Upper lobe of left lung (tissue), 6 donors: ENCODE measurements around the gene B3GNT9. TPM values are rescaled to one million over a fixed set of nuclear protein-coding genes. Genes with fewer than 3 reads are reported as not detected.

ENCODE experiments used
- ATAC-seq, 2 donors: fragments of 200-7000 bp; cut with Tn5 transposase; one replicate each; pipeline ENCODE4 v1.9.1; 2022; ENCODE audit warnings: mild to moderate bottlenecking in 2 of 2, moderate library complexity in 2 of 2; ENCODE audit not compliant: low FRiP score in 2 of 2
- DNase-seq, 2 donors: peaks; one replicate each; pipeline ENCODE4 v3.0.0-alpha.2; 2019 to 2020
- H3K27ac ChIP-seq, 4 donors: fragments of 200-600 bp; sonication (generic); one replicate each; pipeline ENCODE4 v1.5.1; 2016 to 2019
- H3K27me3 ChIP-seq, 4 donors: fragments of 200-600 bp; sonication (generic); one replicate each; pipeline ENCODE4 v1.5.1; 2017 to 2019
- H3K36me3 ChIP-seq, 4 donors: fragments of 200-600 bp; sonication (generic); one replicate each; pipeline ENCODE4 v1.5.1; 2016 to 2019
- H3K4me1 ChIP-seq, 4 donors: fragments of 200-600 bp; sonication (generic); one replicate each; pipeline ENCODE4 v1.5.1; 2018 to 2019
- H3K4me3 ChIP-seq, 4 donors: fragments of 200-600 bp; sonication (generic); one replicate each; pipeline ENCODE4 v1.5.1; 2017 to 2019; ENCODE audit warnings: mild to moderate bottlenecking in 2 of 4, moderate library complexity in 1 of 4
- H3K9me3 ChIP-seq, 4 donors: fragments of 200-600 bp; sonication (generic); one replicate each; pipeline ENCODE4 v1.5.1; 2018 to 2019
- CTCF ChIP-seq, 6 experiments: fragments of 450-650 bp in 4 of 6; fragments of 200-600 bp in 2 of 6; sonication (generic) in 2 of 6; IDR thresholded peaks; one replicate each; pipeline ENCODE4 v1.5.1; 2016 to 2019; ENCODE audit warnings: antibody characterized with exemption in 6 of 6
- EP300 ChIP-seq, 4 donors: sonication (generic); formaldehyde crosslinking; IDR thresholded peaks; one replicate each; pipeline ENCODE4 v1.5.1; 2017; ENCODE audit warnings: antibody characterized with exemption in 4 of 4, control low read depth in 2 of 4
- POLR2A ChIP-seq, 4 donors: fragments of 450-650 bp; IDR thresholded peaks; one replicate each; pipeline ENCODE4 v1.5.1; 2016 to 2017; ENCODE audit warnings: antibody characterized with exemption in 4 of 4, mild to moderate bottlenecking in 2 of 4
- POLR2AphosphoS5 ChIP-seq, 2 donors: sonication (generic); formaldehyde crosslinking; IDR thresholded peaks; one replicate each; pipeline ENCODE4 v1.5.1; 2017; ENCODE audit warnings: antibody characterized with exemption in 2 of 2
- WGBS, 2 donors: methylation state at CpG; one replicate each; pipeline ENCODE4 v1.1.5; 2017 to 2018; 5-methylcytosine and 5-hydroxymethylcytosine counted together
- total RNA-seq, 6 donors: library from RNA; depleted of rRNA in 4 of 6; stranded (reverse); fragments of >200 nt in 4 of 6; gene quantifications; one replicate each; pipeline versions ENCODE4 v1.1.0 to v1.2.1, GENCODE V29; 2016 to 2021
- donor health status: DM: no; HTN: no; CAD: no; lungs with moderate emphysema.
- donor health status: DM: no; HTN: yes; CAD: no; lungs with severe emphysema.

The B3GNT9 gene
- total RNA-seq, 6 donors from 2014 or later = 6.3 to 20.8 (median 17.7) TPM

GRCh38 chr16:67198238-67198734, 47.5 kb upstream of the B3GNT9 start:
- Histone ChIP-seq H3K27me3 (no peaks in the 10 kb centered on the region), H3K4me3 (no peak overlapping the region), H3K9me3 (no peaks in the 10 kb centered on the region), H3K27ac (peak overlapping the region in 3 of 4 donors; percentile 17 to 78 (median 73)), H3K36me3 (peaks cover 30 to 96% (median 85%) of the 10 kb centered on the region in 4 donors), H3K4me1 (peaks cover 21 to 47% (median 24%) of the 10 kb centered on the region in 4 donors)
- 30 to 46% methylated on average over 9 to 10 of the region's 12 CpGs for WGBS, 2 donors
- TF ChIP-seq POLR2A (IDR thresholded peaks at IDR 0.05) (no peak), CTCF (IDR thresholded peaks at IDR 0.05) (peak; percentile 52 to 88 (median 72)), EP300 (IDR thresholded peaks at IDR 0.05) (no peak), POLR2AphosphoS5 (IDR thresholded peaks at IDR 0.05) (no peak)
- DNase-seq (peak; percentile 74), ATAC-seq (peak; percentile 49 to 78)

GRCh38 chr16:67197704-67198103, 46.9 kb upstream of the B3GNT9 start:
- peaks cover 26 to 53% (median 30%) of the 10 kb centered on the region in 4 donors for H3K4me1 ChIP-seq
- WGBS, 2 donors = 75 to 78% methylated on average over 6 of the region's 6 CpGs
- H3K27ac ChIP-seq = peak overlapping the region in 3 of 4 donors; percentile 17 to 78 (median 73)
- H3K9me3 ChIP-seq = no peaks in the 10 kb centered on the region
- no peaks in the 10 kb centered on the region for H3K27me3 ChIP-seq
- TF ChIP-seq EP300 (IDR thresholded peaks at IDR 0.05) (no peak), CTCF (IDR thresholded peaks at IDR 0.05) (no peak), POLR2AphosphoS5 (IDR thresholded peaks at IDR 0.05) (no peak), POLR2A (IDR thresholded peaks at IDR 0.05) (no peak)
- H3K4me3 ChIP-seq = no peak overlapping the region
- no peak for ATAC-seq
- peaks cover 26 to 93% (median 80%) of the 10 kb centered on the region in 4 donors for H3K36me3 ChIP-seq
- DNase-seq = no peak

GRCh38 chr16:67196881-67197280, 46.1 kb upstream of the B3GNT9 start:
- WGBS, 2 donors = 89 to 100% methylated on average over 1 of the region's 1 CpG

GRCh38 chr16:67195676-67196075, 44.9 kb upstream of the B3GNT9 start:
- no peak overlapping the region for H3K4me3 ChIP-seq
- DNase-seq = no peak
- peaks cover 18 to 74% (median 62%) of the 10 kb centered on the region in 4 donors for H3K36me3 ChIP-seq
- no peaks in the 10 kb centered on the region for H3K27me3 ChIP-seq
- peaks cover 37 to 69% (median 43%) of the 10 kb centered on the region in 4 donors for H3K4me1 ChIP-seq
- ATAC-seq = no peak
- no peak overlapping the region for H3K27ac ChIP-seq
- TF ChIP-seq CTCF (IDR thresholded peaks at IDR 0.05) (no peak), POLR2AphosphoS5 (IDR thresholded peaks at IDR 0.05) (no peak), EP300 (IDR thresholded peaks at IDR 0.05) (no peak), POLR2A (IDR thresholded peaks at IDR 0.05) (no peak)
- H3K9me3 ChIP-seq = no peaks in the 10 kb centered on the region
- 80 to 89% methylated on average over 4 to 5 of the region's 5 CpGs for WGBS, 2 donors

More at GRCh38 chr16:67196881-67197280, 46.1 kb upstream of the B3GNT9 start:
- no peaks in the 10 kb centered on the region for H3K9me3 ChIP-seq
- H3K4me3 ChIP-seq = no peak overlapping the region
- H3K36me3 ChIP-seq = peaks cover 20 to 84% (median 72%) of the 10 kb centered on the region in 4 donors
- H3K27ac ChIP-seq = no peak overlapping the region
- peaks cover 28 to 57% (median 33%) of the 10 kb centered on the region in 4 donors for H3K4me1 ChIP-seq
- DNase-seq (no peak), ATAC-seq (no peak)
- no peaks in the 10 kb centered on the region for H3K27me3 ChIP-seq
- TF ChIP-seq EP300 (IDR thresholded peaks at IDR 0.05) (no peak), CTCF (IDR thresholded peaks at IDR 0.05) (no peak), POLR2A (IDR thresholded peaks at IDR 0.05) (no peak), POLR2AphosphoS5 (IDR thresholded peaks at IDR 0.05) (no peak)

- Histone ChIP-seq H3K4me1 (peaks cover 33 to 59% (median 43%) of the 10 kb centered on the region in 4 donors), H3K36me3 (peaks cover 18 to 60% (median 52%) of the 10 kb centered on the region in 4 donors)
- 88 to 95% methylated on average over 5 to 6 of the region's 6 CpGs for WGBS, 2 donors
Observed at GRCh38 chr16:67194260-67194659, 43.5 kb upstream of the B3GNT9 start.

More at GRCh38 chr16:67194260-67194659, 43.5 kb upstream of the B3GNT9 start:
- no peak for DNase-seq
- Histone ChIP-seq H3K27me3 (no peaks in the 10 kb centered on the region), H3K9me3 (no peaks in the 10 kb centered on the region), H3K4me3 (no peak overlapping the region), H3K27ac (peak overlapping the region in 1 of 4 donors; percentile 21)
- TF ChIP-seq EP300 (IDR thresholded peaks at IDR 0.05) = no peak
- TF ChIP-seq POLR2AphosphoS5 (IDR thresholded peaks at IDR 0.05) = no peak
- no peak for TF ChIP-seq CTCF (IDR thresholded peaks at IDR 0.05)
- TF ChIP-seq POLR2A (IDR thresholded peaks at IDR 0.05) = no peak
- ATAC-seq = no peak
